Esophagus squamous epithelium (tissue), 5 donors: ENCODE measurements around the gene NSMF. TPM values are rescaled to one million over a fixed set of nuclear protein-coding genes. Genes with fewer than 3 reads are reported as not detected.

ENCODE experiments used
- DNase-seq: peaks from one replicate; lab custom pipeline; 2025; lab: John Stamatoyannopoulos, UW
- H3K27ac ChIP-seq, 4 donors: fragments of 200-600 bp; sonication (generic); one replicate each; pipeline ENCODE4 v1.5.1; 2016 to 2019; ENCODE audit warnings: mild to moderate bottlenecking in 1 of 4
- H3K27me3 ChIP-seq, 4 donors: fragments of 200-600 bp; sonication (generic); 1 replicate in 3 of 4; 2 replicates in 1 of 4; pipeline versions ENCODE4 v1.5.1 to v1.6.0; 2017 to 2021; ENCODE audit warnings: antibody characterized with exemption in 1 of 4
- H3K36me3 ChIP-seq, 3 donors: fragments of 200-600 bp; sonication (generic); one replicate each; pipeline ENCODE4 v1.5.1; 2016 to 2019
- H3K4me1 ChIP-seq, 3 donors: fragments of 200-600 bp; sonication (generic); one replicate each; pipeline ENCODE4 v1.5.1; 2017 to 2019
- H3K4me3 ChIP-seq, 4 donors: fragments of 200-600 bp; sonication (generic); 1 replicate in 3 of 4; 2 replicates in 1 of 4; pipeline ENCODE4 v1.5.1; 2016 to 2019; ENCODE audit warnings: mild to moderate bottlenecking in 2 of 4, moderate library complexity in 1 of 4
- H3K9me3 ChIP-seq, 3 donors: fragments of 200-600 bp; sonication (generic); one replicate each; pipeline ENCODE4 v1.5.1; 2016 to 2019
- CTCF ChIP-seq, 6 experiments: fragments of 450-650 bp in 4 of 6; fragments of 200-600 bp in 2 of 6; sonication (generic) in 2 of 6; IDR thresholded peaks; one replicate each; pipeline ENCODE4 v1.5.1; 2016 to 2019; ENCODE audit warnings: antibody characterized with exemption in 6 of 6, mild to moderate bottlenecking in 4 of 6, moderate library complexity in 4 of 6
- POLR2A ChIP-seq, 4 donors: fragments of 450-650 bp; IDR thresholded peaks; one replicate each; pipeline ENCODE4 v1.6.1; 2017; ENCODE audit warnings: antibody characterized with exemption in 4 of 4, mild to moderate bottlenecking in 4 of 4, moderate library complexity in 3 of 4
- WGBS, 2 donors: methylation state at CpG; one replicate each; pipeline ENCODE4 v1.1.5; 2018; 5-methylcytosine and 5-hydroxymethylcytosine counted together
- intact Hi-C: fragments of 100-400 bp; cut with DNase I; formaldehyde crosslinking; loops from one replicate; pipeline ENCODE4 v1.15.0; 2022
- total RNA-seq, 4 donors: library from RNA; depleted of rRNA; stranded (reverse); fragments of >200 nt; gene quantifications; one replicate each; pipeline ENCODE4 v1.1.0, GENCODE V29; 2016
- donor health status: DM: yes; HTN: yes; CAD: no.

NSMF gene
- total RNA-seq, 4 donors from 2014 or later, result 16.2 to 38.1 (median 20.6) TPM

DNA sequence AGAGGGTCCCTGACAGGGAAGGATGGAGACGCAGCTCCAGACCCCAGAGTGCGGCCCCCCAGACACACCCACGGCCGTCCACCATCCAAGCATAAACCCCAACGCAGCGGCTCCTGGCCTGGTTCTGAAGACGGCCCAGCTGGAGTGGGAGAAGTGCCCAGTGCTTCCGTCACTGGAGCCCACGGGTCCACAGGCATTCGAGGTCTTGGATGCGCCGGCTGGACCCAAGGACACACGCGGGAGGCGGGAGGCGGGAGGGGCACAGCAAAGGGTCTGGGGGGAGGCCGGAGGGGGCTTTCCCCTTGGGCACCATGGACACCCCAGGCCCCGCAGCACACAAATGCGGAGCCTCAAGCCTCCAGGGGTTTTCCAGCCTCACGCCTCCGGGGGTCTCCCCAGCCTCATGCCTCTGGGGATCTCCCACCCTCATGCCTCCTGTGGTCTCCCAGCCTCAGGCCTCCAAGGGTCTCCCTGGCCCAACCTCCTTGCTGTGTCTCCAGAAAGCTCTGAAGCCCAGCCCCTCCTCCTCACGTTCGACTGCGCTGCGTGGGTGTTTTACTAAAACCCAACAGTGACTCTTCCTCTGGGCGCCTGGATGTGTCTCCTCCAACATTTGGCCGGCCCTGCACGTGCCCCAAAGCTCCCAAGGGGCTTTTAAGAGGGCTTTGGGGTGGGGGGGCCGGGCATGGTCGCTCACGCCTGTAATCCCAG is 51.4 kb downstream of the NSMF start:
- H3K27ac ChIP-seq, result peak overlapping the region in 3 of 4 donors; percentile 7 to 55 (median 44)
- intact Hi-C loops, result loop anchor here (5.0 kb wide), 1 partner anchor 110 kb away; no protein-coding TSS in a partner anchor
- H3K4me1 ChIP-seq, result peaks cover 29 to 44% (median 33%) of the 10 kb centered on the region in 3 donors
- peak overlapping the region in 3 of 4 donors; percentile 34 to 65 (median 43) for H3K4me3 ChIP-seq
- no peaks in the 10 kb centered on the region for H3K9me3 ChIP-seq
- peaks cover 0 to 5% (median 0%) of the 10 kb centered on the region in 4 donors for H3K27me3 ChIP-seq
- TF ChIP-seq POLR2A (IDR thresholded peaks at IDR 0.05), result no peak
- TF ChIP-seq CTCF (IDR thresholded peaks at IDR 0.05), result no peak
- 48 to 83% methylated on average over 2 to 4 of the region's 31 CpGs for WGBS, 2 donors
- no peak for DNase-seq
- H3K36me3 ChIP-seq, result no peaks in the 10 kb centered on the region

DNA sequence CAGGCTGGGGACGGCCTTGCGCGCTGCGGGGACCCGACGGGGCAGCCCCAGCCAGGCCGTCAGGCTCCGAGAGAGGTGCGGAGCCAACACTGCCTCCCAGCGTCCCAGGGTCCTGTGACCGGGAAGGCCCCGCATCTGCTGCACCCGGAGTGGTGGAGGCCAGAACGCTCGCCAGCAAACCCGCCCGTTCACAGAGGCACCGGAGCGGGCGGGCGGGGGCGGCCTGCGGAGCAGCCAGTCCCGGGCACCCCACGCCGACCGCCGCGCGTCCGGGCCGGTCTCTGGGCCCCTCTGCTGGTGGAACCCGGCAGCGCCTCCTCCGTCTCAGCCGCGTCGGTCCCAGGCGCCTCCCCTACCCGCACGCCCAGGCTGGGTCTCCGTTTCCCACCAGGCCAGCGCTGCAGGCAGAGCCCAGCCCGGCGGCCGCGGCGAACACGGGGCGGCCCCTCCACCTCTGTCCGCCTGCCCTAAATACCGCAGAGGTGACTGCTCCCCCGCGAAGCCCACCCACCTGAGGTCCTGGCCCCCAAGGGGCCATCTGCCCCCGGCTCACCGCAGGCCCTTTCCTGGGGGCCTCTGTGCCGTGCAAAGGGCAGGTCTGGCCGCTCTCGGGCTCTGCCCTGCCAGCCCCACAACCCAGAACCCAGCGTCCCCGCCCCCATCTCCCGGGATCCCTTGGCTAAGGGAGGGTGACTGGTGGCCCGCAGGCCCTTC is 52.1 kb downstream of the NSMF start:
- intact Hi-C loops, result loop anchor here (5.0 kb wide), 1 partner anchor 110 kb away; no protein-coding TSS in a partner anchor
- TF ChIP-seq CTCF (IDR thresholded peaks at IDR 0.05) (peak; percentile 53 to 93 (median 82)), POLR2A (IDR thresholded peaks at IDR 0.05) (no peak)
- peak overlapping the region; percentile 23 to 65 (median 38) for H3K4me3 ChIP-seq
- no peaks in the 10 kb centered on the region for H3K36me3 ChIP-seq
- WGBS, 2 donors, result no CpG with 5 or more reads among the region's 63 CpGs
- H3K27ac ChIP-seq, result peak overlapping the region in 3 of 4 donors; percentile 7 to 55 (median 44)
- DNase-seq, result no peak
- peaks cover 24 to 36% (median 27%) of the 10 kb centered on the region in 3 donors for H3K4me1 ChIP-seq
- peaks cover 0 to 5% (median 0%) of the 10 kb centered on the region in 4 donors for H3K27me3 ChIP-seq
- H3K9me3 ChIP-seq, result no peaks in the 10 kb centered on the region

DNA sequence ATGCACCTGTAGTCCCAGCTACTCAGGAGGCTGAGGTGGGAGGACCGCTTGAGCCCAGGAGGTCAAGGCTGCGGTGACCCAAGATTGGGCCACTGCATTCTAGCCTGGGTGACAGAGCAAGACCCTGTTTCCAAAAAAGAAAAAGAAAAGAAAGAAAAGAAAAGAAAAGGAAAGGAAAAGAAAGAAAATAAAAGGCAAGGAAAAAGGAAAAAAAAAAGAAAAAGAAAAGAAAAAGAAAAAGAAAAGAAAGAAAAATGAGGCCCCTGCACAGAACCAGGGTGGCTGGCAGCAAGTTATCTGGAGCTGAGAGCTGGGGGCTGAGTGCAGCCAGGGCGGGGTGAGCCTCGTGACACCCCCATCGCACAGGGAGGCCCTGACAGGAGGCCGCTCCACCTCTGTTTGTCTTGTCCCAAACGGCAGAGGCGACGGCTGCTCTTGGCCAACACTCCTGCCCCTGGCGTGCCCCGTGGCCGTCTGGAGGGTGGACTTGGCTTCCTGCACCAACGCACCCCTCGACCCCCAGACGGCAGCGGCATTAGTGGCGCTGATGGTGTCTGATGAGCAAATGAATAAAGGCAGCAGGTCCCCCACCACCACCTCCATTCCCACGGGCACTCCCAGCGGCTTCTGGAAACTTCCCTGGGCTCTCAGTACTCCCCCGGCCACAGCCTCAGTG is 52.9 kb downstream of the NSMF start:
- H3K9me3 ChIP-seq, result no peaks in the 10 kb centered on the region
- H3K27ac ChIP-seq, result no peak overlapping the region
- H3K36me3 ChIP-seq, result no peaks in the 10 kb centered on the region
- peaks cover 16 to 28% (median 19%) of the 10 kb centered on the region in 3 donors for H3K4me1 ChIP-seq
- intact Hi-C loops, result loop anchor here (5.0 kb wide), 1 partner anchor 109 kb away; no protein-coding TSS in a partner anchor
- H3K4me3 ChIP-seq, result peak overlapping the region; percentile 23 to 65 (median 38)
- TF ChIP-seq CTCF (IDR thresholded peaks at IDR 0.05), result no peak
- DNase-seq, result no peak
- 51 to 59% methylated on average over 9 to 15 of the region's 20 CpGs for WGBS, 2 donors
- peaks cover 0 to 5% (median 0%) of the 10 kb centered on the region in 4 donors for H3K27me3 ChIP-seq

DNA sequence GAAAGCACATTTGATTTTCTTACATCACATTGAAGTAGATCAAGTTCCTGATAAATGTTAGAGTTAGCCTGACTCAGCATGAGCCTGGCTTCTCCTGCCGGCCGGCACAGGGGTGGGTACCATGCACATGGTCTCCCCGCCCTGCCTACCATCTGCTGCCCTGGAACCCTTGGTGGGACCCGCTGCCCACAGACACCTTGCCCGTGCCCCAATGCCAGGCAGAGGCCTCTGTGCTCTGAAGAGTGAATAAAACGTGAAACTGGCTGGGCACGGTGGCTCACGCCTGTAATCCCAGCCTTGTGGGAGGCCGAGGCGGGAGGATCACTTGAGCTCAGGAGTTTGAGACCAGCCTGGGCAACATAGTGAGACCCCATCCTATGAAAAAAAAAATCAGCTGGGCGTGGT is 53.5 kb downstream of the NSMF start:
- Histone ChIP-seq H3K9me3 (no peaks in the 10 kb centered on the region), H3K4me1 (peaks cover 11 to 23% (median 14%) of the 10 kb centered on the region in 3 donors), H3K4me3 (no peak overlapping the region), H3K27ac (no peak overlapping the region), H3K36me3 (no peaks in the 10 kb centered on the region), H3K27me3 (peaks cover 0 to 5% (median 0%) of the 10 kb centered on the region in 4 donors)
- 84 to 88% methylated on average over 1 to 10 of the region's 11 CpGs for WGBS, 2 donors
- intact Hi-C loops, result loop anchor here (5.0 kb wide), 1 partner anchor 108 kb away; no protein-coding TSS in a partner anchor
- TF ChIP-seq CTCF (IDR thresholded peaks at IDR 0.05) (no peak), POLR2A (IDR thresholded peaks at IDR 0.05) (no peak)
- no peak for DNase-seq
